HG02870 (cell line): Measurements from ENCODE around the gene ANGPTL2.
"Not testable (repeated sequence)": the region's sequence is repeated elsewhere in the genome, so short reads cannot be mapped to it uniquely, and the experiment has no call there.

Experiments used
- ATAC-seq: cut with Tn5 transposase; IDR thresholded peaks from one replicate; pipeline ENCODE4 v1.9.1; 2021; ENCODE audit warnings: mild to moderate bottlenecking, moderate library complexity; ENCODE audit not compliant: unreplicated experiment

The ANGPTL2 gene

DNA sequence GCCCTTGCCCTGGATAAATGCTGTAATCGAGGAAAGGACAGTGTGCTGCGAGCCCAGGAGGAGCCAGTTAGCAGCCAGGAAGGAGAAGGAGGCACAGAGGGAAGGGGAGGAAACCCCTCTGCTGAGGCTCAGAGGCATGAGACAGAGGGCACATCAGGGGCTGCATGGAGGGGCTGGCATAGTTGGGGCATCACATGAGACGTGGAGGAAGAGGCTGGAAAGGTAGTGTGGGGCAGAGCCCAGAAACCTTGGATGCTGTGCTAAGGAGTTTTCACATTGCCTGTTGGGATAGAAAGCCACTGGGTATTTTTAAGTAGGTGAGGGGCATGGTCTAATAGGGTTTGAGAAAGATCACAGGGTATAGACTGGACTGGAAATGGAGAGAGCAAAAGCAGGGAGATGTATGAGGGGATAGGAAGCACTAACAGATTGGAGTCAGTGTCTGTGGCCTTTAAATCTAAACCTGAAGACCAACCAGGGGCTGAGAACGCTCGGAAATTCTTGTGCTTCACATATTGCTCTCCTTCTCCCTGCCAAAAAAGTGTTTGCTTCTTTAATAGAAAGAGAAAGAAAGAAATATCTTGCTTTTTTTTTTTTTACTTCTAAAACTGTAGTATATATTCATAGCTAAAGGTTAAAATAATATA lies 33.0 kb upstream of the ANGPTL2 start:
- no peak for ATAC-seq

DNA sequence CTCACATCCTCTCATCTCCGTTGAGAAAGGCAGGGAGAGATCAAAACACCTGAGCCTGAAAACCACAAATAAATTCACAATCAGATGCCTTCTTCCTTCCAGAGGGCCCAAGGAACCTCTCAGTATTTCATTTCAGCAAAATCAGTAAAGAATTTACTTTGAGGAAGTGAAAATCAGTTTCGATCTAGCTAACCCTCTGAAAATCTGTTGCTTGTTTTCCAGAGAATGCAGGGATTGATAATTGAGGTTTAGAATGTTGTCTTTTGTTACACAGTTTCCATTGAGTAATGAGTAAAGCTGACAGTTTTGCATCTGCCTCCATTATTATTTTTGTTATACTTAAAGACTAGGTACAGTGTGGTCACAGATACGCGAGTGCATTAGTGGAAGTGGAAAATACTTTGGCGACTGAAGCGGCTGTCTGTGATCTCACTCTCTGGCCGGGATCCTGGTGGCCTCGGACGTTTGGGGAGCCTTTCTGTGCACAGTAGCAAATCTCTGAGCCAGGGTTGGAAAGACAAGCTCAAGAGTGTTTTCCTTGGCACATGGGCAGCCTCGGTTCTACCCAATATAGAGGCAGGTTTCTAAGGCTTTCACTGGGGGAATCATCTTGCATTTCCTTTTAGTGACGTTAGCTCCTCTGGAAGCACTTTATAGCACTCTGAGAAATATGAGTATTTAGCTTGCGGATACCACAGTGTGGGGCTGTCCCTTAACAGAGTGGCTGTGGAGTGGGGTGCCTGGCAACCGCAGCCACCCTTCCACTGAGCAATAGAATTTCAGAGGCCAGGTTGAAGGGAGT lies 32.2 kb upstream of the ANGPTL2 start:
- ATAC-seq: peak; percentile 48

DNA sequence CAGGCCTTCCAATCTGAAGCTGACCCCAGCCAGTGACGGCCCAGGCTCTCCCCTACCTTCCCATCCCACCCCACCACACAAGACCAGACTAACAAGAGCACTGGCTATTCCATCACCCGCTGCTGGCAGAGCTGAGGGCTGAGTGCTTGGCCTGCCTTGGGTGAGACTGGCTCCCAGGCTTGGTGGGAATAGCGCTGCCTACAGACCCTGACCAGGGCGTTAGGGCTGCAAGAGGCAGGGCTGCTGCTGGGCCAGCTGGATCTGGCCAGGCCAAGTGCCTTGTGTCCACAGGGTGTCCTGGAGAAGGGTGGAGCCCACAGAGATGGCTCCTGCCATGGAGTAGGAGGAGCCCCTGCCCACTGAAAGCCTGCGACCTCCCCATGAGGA lies 31.6 kb upstream of the ANGPTL2 start:
- no peak for ATAC-seq

DNA sequence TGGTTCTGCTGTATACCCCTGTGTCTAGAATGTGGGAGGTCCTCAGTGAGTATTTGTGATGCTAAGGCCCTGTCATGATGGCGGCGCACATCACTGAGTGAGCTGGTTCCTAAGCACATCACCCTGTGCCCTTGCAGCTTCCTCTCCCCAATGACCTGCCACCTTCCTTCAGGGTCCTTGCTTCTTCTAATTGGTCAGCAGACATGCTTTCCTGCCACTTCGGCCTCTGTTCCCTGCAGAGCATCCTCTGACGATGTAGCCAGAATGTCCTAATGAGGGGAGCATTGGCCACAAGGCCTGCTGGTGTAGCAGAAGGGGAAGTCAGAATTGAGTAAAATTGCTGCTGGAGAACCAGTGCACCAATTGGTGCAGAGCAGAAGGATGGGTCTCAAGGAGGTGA lies 31.1 kb upstream of the ANGPTL2 start:
- no peak for ATAC-seq

DNA sequence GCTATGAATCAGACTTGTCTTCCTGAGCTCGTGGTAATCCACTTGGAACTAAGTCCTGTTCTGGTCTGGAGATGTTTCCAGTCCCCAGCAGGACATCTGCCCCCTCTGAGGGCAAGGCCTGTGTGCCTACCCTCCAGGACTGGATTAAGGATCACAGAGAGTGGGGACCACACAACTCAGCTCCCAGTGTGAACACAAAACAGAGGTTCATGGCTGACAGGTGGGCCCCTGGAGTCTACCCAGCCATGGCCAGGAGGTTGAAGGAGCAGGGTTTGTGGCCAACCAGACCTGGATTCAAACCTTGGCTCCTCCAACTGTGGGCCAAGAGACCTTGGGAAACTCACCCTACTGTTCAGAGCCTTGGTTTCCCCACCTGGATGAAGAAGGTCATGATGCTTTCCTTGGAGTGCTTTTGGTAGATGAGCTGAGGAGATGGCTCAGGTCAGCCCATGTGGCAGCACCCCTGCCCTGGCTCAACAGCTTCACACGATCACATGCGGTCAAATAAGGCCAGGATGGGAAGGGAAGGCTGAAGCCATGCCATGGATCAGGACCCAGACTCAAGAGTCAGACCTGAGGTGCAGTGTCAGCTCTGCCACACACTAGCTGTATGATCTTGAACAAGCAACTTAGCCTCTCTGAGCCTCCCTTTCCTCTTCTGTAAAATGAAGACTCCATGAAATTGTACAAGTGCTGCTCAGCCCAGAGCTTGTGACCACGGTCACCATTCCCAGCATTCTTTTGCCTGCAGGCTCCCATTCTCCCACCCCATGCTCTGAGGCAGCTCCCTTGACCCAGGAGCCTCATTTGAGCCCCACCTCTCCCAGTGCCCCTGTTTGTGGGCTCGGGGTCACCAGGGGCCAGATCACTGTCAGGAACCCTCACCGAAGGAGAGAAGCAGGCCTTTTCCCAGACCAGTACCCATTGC lies 27.3 kb upstream of the ANGPTL2 start:
- ATAC-seq: no peak

DNA sequence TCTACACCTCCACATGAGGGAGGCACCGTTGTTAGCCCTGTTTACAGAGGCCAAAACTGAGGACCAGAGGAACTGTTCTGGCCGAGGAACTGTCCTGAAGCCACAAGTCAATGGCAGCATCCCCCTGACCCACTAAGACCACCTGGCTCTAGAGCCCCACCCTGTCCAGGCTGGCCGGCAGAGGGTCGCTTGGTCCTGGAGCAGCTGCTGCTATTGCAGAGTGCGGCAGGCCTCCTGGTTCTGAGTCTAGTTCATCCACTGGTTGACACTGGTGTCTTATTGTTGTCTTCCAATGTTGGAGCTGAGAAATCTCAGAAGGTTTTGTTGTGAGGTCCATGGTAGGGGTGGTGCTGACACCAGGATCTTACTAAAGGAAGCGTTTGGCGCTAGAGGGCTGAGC lies 26.6 kb upstream of the ANGPTL2 start:
- ATAC-seq: no peak

DNA sequence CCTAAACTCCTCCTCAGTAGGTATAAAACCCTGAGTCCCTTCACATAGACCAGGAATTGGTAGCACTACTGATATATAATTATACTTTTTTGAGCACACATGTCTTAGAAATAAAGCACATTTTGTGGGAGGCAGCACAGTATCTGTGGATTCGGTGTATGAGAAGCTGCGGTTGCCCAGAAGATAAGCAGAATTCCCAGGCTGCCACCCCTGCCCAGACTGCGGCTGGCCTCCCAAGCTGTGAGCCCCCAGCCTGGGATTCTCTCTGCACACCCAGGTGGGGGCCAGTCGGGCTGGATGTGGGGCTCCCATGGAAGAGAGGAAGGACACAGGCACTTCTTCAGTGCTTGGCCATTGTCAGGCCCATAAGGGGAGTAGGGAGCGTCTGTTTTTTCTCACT lies 25.6 kb upstream of the ANGPTL2 start:
- no peak for ATAC-seq

DNA sequence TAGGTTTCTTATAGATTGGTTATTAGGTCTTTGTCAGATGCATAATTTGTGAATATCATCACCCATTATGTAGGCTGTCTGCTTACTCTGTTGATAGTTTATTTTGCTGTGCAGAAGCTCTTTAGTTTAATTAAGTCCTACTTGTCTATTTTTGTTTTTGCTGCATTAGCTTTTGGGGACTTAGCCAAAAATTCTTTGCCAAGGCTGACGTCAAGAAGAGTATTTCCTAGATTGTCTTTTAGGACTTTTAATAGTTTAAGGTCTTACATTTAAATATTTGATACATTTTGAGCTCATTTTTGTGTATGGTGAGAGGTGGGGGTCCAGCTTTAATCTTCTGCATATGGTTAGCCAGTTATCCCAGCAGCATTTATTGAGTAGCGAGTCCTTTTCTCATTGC lies 24.8 kb upstream of the ANGPTL2 start:
- ATAC-seq: no peak

DNA sequence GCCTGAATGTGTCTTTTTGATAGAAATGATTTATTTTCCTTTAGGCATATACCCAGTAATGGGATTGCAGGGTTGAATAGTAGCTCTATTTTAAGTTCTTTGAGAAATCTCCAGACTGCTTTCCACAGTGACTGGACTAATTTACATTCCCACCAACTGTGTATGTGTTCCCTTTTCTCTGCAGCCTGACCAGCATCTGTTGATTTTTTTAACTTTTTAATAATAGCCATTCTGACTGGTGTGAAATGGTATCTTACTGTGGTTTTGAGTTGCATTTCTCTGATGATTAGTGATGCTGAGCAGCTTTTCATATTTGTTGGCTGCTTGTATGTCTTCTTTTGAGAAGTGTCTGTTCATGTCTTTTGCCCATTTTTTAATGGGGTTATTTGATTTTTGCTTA lies 24.4 kb upstream of the ANGPTL2 start:
- ATAC-seq: not testable (repeated sequence)

DNA sequence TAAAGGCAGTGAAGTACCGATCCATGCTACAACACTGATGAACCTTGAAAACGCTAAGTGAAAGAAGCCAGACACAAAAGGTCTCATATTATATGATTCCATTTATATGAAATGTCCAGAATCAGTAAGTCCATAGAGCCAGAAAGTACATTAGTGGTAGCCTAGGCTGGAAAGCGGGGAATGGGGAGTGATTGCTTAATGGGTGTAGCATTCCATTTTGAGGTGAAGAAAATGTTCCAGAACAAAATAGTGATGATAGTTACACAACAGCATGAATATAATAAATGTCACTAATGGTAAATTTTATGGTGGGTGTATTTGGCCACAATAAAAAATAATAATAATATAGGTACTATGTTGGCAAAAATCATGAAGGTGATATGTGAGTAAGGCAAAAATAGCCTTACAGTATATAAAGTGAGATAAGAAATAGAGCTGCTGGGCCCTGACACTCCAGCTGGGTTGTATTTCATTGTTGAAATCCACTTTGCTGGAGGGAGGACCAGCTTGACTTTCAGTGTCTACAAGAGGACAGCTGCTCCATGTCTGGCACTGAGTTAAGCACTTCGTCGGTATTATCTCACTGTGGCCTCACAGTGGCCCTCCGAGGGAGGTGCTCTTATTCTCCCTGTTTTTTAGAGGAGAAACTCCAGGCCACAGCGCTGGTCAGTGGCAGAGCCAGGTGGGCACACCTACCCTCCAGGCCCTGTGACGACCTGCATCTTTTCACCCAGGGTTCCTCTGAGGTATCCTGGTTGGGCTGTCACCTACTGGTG lies 22.4 kb upstream of the ANGPTL2 start:
- ATAC-seq: no peak

DNA sequence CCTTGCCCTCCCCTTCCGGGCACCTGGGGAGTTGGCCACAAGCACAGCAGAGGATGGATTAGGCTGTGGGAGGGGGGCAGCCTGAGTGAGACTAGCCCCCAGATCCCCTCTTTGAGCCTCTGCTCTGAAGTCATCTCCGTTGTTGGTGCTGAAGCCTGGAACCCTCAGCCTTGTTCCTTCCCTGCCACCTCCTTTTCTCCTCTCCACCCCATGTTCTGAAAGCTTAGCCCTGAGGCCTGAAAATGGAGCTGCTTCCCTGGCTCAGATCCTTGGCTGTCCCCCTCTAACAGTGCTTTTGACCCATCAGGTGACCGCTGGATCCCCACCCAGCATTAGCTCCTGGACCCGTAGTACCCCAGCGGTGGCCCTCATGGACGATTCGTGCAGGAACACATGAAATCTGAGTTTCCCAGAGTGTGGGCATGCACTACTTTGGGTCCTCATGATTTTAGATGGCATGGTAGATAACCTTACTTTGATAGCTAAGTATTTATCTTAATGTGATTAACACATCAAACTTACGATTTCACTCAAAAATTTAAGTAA lies 21.6 kb upstream of the ANGPTL2 start:
- no peak for ATAC-seq

DNA sequence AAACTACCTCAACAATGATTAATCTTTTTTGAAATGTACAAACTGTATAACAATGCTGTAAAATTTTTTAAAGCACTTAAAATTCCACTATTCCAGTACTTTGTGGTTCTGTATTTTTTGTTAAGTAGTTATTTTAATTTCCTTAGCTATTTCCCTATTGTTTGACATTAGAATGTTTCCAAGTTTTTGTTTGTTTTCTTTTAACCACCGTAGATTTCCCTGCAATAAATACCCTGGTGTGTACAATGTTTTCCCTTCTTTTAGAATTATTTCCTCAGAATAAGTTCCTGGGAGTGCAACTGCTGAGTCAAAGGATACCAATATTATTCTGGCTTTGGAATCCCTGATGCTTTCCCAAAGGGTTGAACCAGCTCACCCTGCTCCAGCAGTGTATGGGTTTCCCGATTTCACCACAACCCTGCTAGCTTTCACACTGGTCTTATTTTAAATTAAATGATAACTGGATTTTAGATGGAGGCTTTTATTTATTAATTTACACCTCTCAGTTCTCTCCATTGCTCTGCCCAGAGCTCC lies 20.6 kb upstream of the ANGPTL2 start:
- ATAC-seq: no peak

DNA sequence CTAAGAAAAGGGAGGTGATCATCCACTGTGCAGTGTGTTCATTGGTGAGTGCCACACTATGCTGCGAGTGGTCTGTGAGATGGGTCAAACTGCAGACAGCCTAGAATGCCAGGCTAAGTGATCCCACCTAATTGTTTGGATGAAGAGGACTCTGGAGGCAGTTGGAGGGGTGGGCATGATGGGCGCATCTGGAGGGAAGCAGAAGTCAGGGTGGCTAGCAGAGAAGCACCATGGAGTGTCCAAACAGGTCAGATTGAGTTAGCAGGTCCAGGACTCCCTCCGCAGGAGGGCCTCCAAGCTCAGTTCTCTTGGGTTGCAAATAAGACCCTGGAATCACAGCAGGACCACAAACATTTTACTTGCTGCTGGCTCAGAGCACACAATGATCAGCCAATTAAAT lies 19.9 kb upstream of the ANGPTL2 start:
- ATAC-seq: no peak

DNA sequence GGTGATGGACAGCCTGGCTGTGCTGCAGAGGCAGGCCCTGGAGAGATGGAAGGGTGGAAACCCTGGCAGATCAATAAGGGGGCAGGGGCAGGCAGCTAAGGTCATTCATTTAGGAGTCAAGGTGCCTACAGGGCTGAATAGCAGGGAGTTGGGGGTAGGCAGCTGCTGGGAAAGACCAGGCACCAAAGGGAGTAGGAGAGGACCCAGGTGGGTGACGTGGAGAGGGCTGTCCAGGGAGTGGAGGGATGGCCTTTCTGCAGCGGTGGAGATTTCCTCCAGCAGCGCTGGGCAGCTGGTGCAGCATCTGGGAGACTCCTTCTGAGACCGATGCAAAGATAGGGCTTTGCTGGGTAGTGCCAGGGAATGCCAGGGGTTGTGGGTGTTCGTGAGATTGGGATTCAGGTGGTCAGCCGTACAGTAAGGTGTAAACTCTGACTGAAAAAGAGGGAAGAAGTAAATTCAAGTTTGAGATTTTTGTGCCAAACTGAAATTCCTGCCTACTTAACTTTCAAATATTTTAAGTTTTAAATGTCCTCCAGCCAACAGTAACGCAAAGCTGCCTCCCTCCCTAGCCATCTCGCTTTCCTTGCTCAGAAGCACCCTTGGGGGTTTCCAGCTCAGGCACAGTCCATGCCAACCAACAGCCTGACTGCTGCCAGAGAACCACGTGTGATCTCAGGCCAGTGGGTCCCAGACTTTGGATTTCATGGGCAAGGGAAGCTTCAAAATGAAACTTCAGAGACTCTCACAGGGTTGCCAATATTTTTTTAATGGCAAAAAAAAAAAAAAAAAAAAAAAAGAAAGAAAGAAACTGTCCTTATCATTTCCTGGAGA lies 18.6 kb upstream of the ANGPTL2 start:
- ATAC-seq: no peak

DNA sequence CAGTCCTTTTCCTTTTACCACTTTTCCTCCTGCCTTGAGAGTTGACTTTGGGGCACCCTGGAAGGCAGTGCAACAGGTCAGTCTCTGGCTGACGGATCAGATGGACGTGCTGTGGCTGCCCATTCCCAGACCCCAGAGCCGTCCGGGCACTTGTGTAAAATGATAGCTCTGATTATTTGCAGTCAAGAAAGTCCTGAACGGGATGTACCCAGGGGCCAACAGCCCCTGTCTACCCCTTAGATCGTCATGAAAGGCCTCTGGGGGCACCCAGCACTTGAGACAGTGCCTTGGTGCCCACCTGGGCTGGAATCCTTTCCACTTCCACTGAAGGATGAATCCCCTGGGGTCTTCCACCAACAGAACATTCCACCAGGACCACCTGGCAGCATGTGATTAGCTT lies 17.7 kb upstream of the ANGPTL2 start:
- ATAC-seq: no peak

DNA sequence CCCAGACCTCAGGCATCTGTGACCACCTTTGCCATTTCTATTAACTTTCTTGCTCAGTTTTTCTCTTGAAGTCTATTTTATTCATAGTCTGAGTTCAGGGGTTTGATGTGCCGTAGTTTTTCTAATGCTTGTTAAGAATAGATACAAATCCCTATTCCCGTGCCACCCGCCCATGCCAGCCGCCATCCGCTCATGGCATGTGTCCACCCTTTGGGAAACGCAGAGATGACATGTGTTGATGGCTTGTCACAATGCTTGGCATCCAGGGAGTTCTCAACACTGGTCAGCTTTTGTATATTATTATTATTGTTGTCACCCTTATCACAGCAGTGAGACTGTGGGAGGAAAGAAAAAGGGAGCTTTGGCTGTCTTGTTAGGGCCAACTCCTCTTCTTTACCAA lies 17.3 kb upstream of the ANGPTL2 start:
- no peak for ATAC-seq

DNA sequence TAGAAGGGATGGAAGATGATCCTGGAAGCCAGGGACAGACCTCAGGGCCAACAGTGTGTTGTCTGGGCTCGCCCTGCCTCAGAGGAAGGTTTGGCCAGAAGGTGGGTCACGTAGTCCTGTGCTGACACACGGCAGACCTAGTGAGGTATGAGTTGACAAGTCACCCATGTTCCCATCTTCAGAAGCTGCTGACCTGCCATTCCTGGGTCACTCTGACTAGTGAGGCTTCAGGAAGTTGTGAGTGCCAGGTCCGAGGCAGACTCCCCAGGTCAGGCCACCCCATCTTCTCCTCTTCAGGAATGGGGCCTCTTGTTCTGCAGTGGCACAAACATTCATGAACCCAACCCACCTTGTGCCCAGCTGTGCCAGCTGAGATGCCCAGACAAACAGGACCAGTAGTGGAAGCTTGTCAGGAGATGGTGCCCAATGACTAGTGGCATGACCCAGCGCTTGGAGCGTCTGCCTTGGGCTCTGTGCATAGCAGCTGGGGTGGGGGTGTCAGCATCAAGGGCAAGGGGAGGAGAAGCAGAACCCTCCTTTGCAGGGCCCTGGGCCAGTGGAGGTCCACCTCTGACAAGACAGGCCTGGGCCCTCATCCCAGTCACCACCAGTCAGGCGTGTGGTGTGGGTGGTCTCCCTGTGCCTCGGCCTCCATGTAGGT lies 16.8 kb upstream of the ANGPTL2 start:
- ATAC-seq: no peak

DNA sequence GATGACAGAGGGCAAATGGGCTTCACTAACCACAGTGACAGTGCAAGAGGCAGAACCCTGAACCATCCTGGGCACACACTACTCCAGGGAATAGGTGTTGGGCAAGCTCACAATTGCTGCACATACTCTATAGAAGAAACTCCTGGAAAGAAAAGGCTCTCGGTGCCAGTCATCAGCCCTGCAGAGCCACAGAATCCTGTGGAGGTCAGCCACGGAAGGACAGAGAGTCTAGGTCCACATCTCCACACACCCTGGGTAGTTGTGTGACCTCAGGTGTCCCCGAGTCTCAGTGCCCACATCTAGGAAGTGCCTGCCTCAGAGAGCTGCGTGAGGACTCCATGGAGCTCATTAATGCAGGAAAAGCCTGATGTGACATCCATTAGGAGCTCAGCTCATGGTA lies 16.0 kb upstream of the ANGPTL2 start:
- no peak for ATAC-seq
